SH-SY5Y (cell line): Measurements from ENCODE around the gene SCP2D1.

ENCODE experiments used
- GATA2 ChIP-seq: IDR thresholded peaks from 2 replicates; pipeline ENCODE4 v1.6.1; 2011; ENCODE audit warnings: mild to moderate bottlenecking, low read depth, low read length
- GATA3 ChIP-seq: IDR thresholded peaks from 2 replicates; pipeline ENCODE4 v1.6.1; 2011; ENCODE audit warnings: low read depth, mild to moderate bottlenecking, low read length, moderate library complexity

The SCP2D1 gene

DNA sequence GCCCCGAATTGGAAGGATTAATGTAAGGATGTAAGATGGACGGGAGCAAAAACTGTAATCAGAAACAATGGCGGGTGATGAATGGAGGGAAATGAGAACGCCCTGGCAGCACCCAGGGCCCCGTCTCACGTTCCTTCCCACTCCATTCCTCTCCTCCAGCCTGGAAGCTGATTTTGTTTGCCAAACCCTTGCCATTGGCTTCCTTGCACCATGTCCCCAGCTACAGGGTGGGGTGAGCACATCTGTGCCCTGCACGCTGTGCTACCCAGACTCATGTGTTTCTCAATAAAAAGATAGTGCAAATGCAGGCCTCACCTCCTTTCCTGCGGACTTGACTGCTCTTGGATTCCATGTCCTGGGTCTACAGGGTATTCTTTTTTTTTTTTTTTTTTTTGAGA lies 26.7 kb downstream of the SCP2D1 start:
- TF ChIP-seq GATA3 (no peak), GATA2 (no peak)

DNA sequence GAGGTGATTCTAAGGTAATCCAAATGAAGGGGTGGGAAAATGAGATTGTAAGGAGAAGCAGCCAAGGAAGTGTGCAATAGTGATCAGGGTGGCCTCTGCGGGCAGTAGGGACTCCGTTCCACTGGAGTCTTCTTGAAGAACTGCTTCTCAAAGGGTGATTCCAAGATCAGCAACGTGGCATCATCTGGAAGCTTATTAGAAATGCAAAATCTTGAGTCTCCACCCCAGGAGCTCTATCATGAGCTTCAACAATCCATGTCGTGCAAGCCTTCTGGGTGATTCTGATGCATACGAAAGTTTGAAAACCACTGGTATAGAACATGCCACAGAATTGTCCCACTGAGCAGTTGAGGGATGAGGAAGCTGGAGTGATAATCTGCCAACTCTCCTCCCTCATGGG lies 31.4 kb downstream of the SCP2D1 start:
- no peak for TF ChIP-seq GATA3
- no peak for TF ChIP-seq GATA2

DNA sequence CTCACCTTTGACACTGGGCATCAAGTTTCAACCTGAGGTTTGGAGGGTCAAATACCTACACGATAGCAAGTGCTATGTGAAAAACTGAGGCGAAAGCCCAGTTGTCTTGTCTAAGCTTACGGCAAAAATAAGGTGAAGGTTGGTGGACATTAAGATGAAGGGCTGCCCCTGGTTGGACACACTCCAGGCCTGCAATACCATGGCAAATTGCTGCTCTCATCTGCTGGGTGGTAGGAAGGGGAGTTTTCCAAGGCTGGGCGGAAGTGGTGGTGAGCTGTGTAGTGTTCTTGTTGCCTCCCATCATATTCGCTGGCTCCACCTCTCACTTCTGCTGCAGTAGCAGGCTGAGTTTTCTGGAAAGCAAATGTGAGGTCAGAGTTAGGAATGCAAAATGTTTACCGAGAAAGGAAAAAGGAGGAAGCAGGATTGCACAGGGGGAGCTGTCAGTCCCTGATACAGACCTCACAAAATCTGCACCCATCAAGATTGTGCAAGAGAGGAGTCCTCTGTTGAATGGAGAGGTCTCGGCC lies 33.7 kb downstream of the SCP2D1 start:
- TF ChIP-seq GATA3 = no peak
- TF ChIP-seq GATA2 = no peak

DNA sequence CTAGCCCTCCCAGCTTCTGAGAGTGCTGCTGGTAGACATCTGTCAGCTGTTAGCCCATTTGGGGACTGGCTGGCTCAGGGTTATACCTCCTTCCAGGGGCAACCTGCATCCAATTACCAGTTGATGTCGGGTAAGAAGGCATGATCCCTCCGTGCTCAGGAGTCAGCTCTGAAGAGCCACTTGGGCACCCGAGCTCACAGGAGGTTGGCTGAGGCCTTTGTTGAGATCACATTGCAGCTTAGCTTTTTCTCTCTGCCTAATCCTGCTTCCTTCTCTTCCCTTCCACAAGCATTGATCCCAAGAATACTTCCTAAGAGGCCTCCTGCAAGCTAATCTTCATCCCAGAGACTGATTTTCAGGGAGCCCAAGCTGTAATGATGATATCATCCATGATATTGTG lies 35.5 kb downstream of the SCP2D1 start:
- no peak for TF ChIP-seq GATA3
- TF ChIP-seq GATA2 = no peak

DNA sequence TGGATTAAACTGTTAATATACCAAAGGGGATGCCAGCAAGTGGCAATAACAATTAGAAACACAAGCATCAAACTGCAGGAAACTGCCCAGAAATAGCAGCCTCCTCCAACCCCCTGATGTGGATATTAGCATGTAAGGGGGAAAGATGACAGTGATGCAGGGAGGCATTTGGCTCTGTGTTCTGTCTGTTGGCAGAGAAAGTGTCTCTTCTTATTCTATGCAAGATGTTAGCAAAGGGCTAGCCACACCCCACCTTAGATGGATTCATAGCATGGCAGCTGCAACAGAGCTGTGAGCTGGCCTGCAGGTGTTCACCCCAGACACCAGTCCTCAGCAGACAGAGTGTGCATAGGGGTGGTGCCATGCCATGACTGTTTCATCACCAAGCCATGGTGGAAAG lies 38.0 kb downstream of the SCP2D1 start:
- TF ChIP-seq GATA3 = no peak
- no peak for TF ChIP-seq GATA2

DNA sequence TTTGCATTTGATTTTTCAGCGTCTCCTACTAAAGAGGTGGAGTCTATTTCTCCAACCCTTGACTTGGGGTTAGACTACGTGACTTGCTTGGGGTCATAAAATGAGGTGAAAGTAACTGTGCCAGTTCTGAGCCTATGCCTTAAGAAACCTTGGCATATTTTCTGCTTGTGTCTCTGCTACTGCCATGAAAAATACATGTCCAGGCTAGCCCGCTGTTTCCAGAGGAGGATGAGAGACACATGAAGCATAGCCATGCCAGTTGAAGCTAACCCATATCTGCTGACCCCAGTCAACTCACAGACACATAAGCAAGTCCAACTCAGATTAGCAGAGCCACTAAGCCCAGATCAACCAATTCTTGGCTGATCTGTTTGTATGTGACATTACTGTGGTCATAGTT lies 38.7 kb downstream of the SCP2D1 start:
- TF ChIP-seq GATA2 (no peak), GATA3 (no peak)

DNA sequence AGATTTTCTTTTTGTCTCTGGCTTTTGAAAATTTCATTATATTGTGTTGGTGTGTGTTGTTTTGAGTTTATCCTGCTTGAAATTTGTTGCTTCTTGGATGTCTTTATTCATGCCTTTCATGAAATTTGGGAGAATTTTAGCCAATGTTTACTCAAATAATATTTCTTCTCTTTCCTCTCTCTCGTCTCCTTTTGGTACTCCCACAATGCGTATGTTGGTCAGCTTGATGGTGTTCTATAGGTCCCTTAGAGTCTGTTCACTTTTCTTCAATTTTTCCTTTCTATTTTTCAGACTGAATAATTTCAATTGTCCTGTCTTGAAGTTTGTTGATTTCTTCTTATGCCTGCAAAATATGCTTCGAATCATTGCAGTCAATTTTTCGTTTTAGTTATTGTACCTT lies 39.6 kb downstream of the SCP2D1 start:
- TF ChIP-seq GATA2 = no peak
- TF ChIP-seq GATA3 = no peak

DNA sequence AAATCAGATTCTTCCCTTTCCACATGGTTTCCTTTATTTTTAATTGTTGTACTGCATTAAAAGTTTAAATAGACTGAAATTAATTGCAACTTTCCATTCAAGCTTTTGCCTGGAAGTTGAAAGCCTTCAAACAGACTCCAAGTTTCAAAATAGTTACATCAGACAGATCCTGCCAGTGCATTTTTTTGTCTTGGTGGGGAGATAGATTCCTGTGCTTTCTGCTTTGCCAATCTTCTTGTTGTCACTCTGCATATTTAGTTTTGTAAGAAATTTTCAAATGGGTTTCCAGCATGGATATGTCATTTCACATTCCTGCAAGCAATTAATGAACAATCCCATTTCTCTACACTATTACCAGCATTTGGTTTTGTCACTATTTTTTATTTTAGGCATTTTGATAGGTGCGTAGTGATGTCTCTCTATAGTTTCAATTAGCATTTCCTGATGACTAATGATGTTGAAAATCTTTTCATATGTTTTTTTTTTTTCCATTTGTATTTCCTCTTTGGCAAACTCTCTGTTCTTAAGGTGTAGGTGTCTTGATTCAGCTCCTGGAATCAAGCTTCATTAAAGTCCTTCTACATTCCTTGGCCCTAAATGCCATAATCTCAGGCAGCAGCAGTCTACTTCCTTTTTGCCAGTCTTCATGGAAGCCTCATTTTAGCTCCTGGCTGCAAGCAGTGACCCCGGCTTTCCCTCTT lies 40.5 kb downstream of the SCP2D1 start:
- no peak for TF ChIP-seq GATA3
- TF ChIP-seq GATA2 = no peak

DNA sequence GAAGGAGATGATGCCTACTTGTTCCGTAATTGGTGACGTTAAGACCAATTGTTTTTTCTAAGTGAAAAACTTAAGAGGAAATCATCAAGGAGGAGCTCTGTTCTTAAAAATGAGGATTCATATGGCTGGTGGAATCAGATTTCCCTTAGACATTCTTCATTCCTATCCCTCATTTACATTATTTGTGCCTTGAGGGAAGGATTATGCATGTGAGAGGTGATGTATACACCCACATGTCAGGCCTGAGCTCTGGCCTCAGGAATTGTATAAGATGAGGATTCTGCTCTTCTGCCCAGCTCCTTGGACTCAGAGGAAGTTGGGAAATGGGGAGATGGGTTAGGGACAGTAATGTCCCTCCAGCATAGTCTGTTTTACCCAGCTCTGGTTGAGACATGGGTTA lies 42.3 kb downstream of the SCP2D1 start:
- no peak for TF ChIP-seq GATA2
- TF ChIP-seq GATA3 = no peak

DNA sequence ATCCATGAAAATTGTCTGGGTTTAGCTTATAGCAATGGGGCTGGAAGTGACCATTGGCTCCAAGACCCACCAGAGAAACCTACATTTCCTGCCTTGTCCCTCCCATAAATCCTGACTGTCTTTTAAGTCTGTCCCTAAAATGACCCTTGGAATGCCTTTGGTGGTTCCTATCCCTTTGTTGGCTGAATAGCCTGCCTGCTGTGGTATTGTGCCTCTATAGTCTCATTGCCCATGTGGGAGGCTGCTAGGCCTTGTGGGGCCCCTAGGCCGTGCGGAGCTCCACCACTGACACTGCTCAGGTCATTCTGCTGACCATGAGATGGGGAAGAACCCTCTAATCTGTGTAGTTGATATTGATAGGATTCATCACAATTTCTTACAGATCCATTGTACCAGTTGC lies 43.3 kb downstream of the SCP2D1 start:
- TF ChIP-seq GATA3 = no peak
- TF ChIP-seq GATA2 = no peak

DNA sequence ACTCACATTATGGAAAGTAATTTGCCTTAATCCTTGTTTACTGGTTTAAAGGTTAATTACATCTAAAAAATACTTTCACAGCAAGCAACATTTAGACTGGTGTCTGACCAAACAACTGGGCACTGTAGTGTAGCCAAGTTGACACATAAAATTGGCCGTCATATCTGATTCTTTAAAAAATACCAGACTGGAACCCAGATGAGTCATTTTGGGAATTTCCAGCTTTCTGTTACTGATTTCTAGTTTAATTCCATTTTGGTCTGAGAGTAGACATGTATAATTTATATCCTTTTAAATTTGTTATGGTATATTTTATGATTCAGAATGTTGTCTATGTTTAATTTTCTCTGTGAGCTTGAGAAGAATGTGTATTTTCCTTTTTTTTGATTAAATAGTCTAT lies 44.1 kb downstream of the SCP2D1 start:
- no peak for TF ChIP-seq GATA3
- TF ChIP-seq GATA2 = no peak

DNA sequence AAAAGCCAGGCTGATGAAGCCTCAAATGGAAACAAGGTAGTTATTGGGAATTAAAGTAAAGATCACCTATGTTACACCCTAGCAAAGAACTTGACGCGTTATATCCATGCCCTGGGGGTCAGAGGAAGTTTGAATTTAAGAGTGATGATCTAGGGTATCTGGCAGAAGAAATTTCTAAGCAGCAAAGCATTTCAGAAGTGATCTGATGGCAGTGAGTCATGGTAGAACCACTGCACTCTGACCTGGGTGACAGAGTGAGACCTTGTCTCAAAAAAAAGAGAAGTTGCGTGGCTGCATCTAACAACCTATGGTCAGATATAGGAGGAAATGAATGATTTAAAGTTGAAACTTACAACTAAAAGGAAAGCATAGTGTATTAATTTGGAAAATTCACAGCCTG lies 45.2 kb downstream of the SCP2D1 start:
- TF ChIP-seq GATA2 (no peak), GATA3 (no peak)
